Activated T-helper 1 cell treated with anti-CD3 and anti-CD28 coated beads, Interleukin-12 subunit alpha, Interleukin-12 subunit beta, Interleukin-2, Interleukin-4 antibody, amounts not matched to agents 30 ng/mL and 10 ng/mL and 1 ng/mL, durations not matched to agents 14 hours and 24 hours and 36 hours (primary cell): ENCODE data around the gene ZNF154. TPM values are rescaled to one million over a fixed set of nuclear protein-coding genes. Genes with fewer than 3 reads are reported as not detected.

Source experiments
- DNase-seq: peaks from one replicate; pipeline ENCODE4 v3.0.0; 2021; ENCODE audit warnings: low spot score
- H3K27ac Mint-ChIP-seq: one replicate; pipeline ENCODE4 v1.8.0; 2021; ENCODE audit warnings: mild to moderate bottlenecking, mixed read lengths
- H3K27me3 Mint-ChIP-seq: one replicate; pipeline ENCODE4 v1.8.0; 2022; ENCODE audit warnings: mild to moderate bottlenecking, moderate library complexity, mixed read lengths; ENCODE audit not compliant: insufficient read depth
- H3K36me3 Mint-ChIP-seq: one replicate; pipeline ENCODE4 v1.8.0; 2021; ENCODE audit warnings: low read depth, mixed read lengths
- H3K4me1 Mint-ChIP-seq: one replicate; pipeline ENCODE4 v1.8.0; 2021; ENCODE audit warnings: low read depth, mixed read lengths
- H3K4me3 Mint-ChIP-seq: one replicate; pipeline ENCODE4 v1.8.0; 2021; ENCODE audit warnings: mild to moderate bottlenecking, moderate library complexity, mixed read lengths
- H3K9me3 Mint-ChIP-seq: one replicate; pipeline ENCODE4 v1.8.0; 2021; ENCODE audit warnings: mixed read lengths
- intact Hi-C: fragments of 100-400 bp; cut with micrococcal nuclease; formaldehyde crosslinking; loops from one replicate; pipeline ENCODE4 v1.15.1; 2024
- total RNA-seq: library from RNA; stranded (reverse); gene quantifications from 2 replicates; pipeline ENCODE4 v1.2.3, GENCODE V29; 2022

ZNF154 gene
- total RNA-seq, 1 donor from 2014 or later, result 4.7 TPM

DNA sequence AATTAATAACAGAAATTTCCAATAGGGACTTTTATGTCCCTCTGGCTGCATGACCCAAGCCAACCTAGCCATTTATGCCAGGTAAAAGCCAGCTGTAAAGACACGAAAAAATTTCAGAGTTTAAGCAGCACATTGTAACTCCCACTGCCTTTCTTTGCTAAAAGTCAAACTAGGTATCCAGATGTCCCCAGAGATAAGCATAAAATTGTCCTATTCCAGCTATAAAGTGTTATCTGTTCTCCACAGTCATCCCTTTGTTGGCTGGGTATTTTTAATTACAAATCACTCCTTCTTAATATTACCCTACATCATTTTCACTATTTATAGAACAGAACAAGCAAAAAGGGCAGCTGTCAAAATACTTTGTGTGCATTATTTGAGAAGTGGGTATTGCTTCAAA lies 3.2 kb upstream of the ZNF154 start:
- H3K9me3 Mint-ChIP-seq, result peaks cover 70% of the 10 kb centered on the region
- no peak overlapping the region for H3K27ac Mint-ChIP-seq
- peaks cover 13% of the 10 kb centered on the region for H3K36me3 Mint-ChIP-seq
- no peak for DNase-seq
- H3K27me3 Mint-ChIP-seq, result no peaks in the 10 kb centered on the region
- no peak overlapping the region for H3K4me3 Mint-ChIP-seq
- intact Hi-C loops, result no loop called here
- peaks cover 8% of the 10 kb centered on the region for H3K4me1 Mint-ChIP-seq

DNA sequence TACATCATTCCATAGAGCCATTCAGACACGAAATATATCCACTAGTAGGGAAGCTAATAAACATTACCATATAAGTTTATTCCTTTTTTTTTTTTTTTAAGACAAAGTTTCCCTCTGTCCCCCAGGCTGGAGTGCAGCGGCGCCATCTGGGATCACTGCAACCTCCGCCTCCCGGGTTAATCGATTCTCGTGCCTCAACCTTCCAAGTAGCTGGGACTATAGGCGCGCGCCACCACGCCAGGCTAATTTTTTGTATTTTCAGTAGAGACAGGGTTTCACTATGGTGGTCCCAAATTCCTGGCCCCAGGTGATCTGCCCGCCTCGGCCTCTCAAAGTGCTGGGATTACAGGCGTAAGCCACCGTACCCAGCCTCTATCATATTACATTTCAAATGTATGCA lies 612 bp upstream of the ZNF154 start:
- H3K4me1 Mint-ChIP-seq, result peaks cover 9% of the 10 kb centered on the region

DNA sequence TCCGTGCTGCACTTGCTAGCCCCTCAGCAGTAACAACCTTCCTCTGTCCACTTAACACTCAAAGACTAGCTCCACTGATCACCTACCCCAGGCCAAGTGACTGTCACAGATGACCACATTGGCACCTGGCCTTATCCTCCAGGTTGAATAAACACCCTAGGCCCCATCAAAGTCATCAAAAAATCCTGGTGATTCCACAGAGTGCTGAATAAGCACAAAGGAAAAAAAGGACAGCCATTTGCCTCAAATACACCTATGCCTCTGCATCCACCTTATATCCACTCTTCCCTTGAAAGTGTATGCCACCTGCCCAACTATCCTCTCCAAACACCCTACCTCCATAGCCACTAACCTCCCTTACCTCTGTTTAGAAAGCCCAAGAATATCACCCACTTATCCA lies 2.7 kb downstream of the ZNF154 start:
- no peak overlapping the region for H3K27ac Mint-ChIP-seq
- intact Hi-C loops, result no loop called here

More for the DNA sequence above, 612 bp upstream of the ZNF154 start:
- Mint-ChIP-seq H3K27me3 (no peaks in the 10 kb centered on the region), H3K4me3 (peak overlapping the region; percentile 92), H3K36me3 (peaks cover 25% of the 10 kb centered on the region), H3K27ac (no peak overlapping the region), H3K9me3 (peaks cover 72% of the 10 kb centered on the region)
- no peak for DNase-seq
- intact Hi-C loops, result loop anchor here (1.0 to 2.0 kb wide), 2 partner anchors 18 to 29 kb away; partner anchors contain the start of genes ZNF551 and ZNF671

DNA sequence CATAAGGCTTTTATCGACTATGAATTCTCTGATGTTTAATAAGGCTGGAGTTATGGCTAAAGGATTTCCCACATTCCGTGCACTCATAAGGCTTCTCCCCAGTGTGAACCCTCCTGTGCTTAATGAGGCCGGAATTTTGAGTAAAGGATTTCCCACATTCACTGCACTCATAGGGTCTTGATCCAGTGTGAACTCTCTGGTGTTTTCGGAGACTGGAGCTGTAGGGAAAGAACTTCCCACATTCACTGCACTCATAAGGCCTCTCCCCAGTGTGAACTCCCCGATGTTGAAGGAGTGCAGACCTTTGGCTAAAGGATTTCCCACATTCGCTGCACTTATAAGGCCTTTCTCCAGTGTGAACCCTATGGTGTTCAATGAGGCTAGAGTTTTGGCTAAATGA lies 7.4 kb downstream of the ZNF154 start:
- intact Hi-C loops, result no loop called here
- Mint-ChIP-seq H3K27me3 (no peaks in the 10 kb centered on the region), H3K27ac (no peak overlapping the region), H3K36me3 (peaks cover 65% of the 10 kb centered on the region), H3K9me3 (peaks cover 81% of the 10 kb centered on the region), H3K4me1 (no peaks in the 10 kb centered on the region), H3K4me3 (no peak overlapping the region)
- DNase-seq, result no peak

More for the DNA sequence above, 2.7 kb downstream of the ZNF154 start:
- DNase-seq, result no peak
- Mint-ChIP-seq H3K4me1 (peaks cover 9% of the 10 kb centered on the region), H3K27me3 (no peaks in the 10 kb centered on the region), H3K36me3 (peaks cover 55% of the 10 kb centered on the region), H3K9me3 (peaks cover 78% of the 10 kb centered on the region), H3K4me3 (no peak overlapping the region)

DNA sequence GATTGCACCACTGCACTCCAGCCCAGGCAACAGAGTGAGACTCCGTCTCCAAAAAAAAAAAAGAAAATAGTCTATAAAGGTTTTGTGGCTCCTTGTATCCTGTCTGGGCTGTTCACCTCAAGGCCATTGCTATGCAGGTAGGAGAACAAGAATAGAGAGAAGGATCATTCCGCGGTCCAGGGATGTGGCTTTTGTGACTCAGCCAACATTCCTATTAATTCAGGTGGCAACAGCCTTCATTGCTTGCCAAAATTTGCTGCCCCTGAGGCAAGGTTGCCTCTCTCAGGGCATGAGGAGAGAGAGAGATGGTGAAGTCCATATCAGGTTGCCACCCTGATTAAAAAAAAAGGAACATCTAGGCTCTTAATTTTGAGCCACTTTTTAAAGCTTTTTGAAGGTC lies 19.3 kb downstream of the ZNF154 start:
- Mint-ChIP-seq H3K27me3 (no peaks in the 10 kb centered on the region), H3K9me3 (peaks cover 78% of the 10 kb centered on the region)

DNA sequence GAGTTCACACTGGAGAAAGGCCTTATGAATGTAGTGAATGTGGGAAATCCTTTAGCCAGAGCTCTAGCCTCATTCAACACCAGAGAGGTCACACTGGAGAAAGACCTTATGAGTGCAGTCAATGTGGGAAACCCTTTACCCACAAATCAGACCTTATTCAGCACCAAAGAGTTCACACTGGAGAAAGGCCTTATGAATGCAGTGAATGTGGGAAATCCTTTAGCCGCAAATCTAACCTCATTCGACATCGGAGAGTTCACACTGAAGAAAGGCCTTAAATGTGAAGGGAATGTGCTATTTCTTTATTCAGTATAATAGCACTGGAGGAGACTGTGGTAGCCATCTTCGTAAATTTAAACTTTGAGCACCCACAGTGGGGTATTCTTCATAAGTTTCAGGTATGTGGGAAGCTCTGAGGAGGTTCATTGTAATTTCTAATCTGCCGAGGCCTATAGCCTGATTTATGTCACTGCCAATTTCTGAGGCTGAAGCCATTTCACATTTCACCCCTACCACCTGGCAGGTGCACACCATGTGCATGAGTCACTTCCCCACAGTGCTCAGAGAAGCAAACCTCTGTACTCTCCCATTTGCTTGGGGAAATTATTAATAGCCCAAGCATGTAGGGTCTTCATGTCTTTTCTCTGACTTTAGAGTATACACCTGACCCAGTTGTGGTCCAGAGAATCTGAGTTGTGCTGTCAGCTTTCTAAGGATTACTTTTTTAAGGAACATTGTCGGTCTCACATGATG lies 20.8 kb downstream of the ZNF154 start:
- intact Hi-C loops, result no loop called here
- no peak for DNase-seq
- no peak overlapping the region for H3K4me3 Mint-ChIP-seq
- H3K9me3 Mint-ChIP-seq, result peaks cover 80% of the 10 kb centered on the region
- H3K27me3 Mint-ChIP-seq, result no peaks in the 10 kb centered on the region
- peaks cover 71% of the 10 kb centered on the region for H3K36me3 Mint-ChIP-seq
- H3K4me1 Mint-ChIP-seq, result peaks cover 6% of the 10 kb centered on the region
- H3K27ac Mint-ChIP-seq, result no peak overlapping the region

More for the DNA sequence above, 19.3 kb downstream of the ZNF154 start:
- no peak overlapping the region for H3K4me3 Mint-ChIP-seq
- H3K36me3 Mint-ChIP-seq, result peaks cover 67% of the 10 kb centered on the region
- intact Hi-C loops, result no loop called here
- no peak overlapping the region for H3K27ac Mint-ChIP-seq
- DNase-seq, result no peak
- no peaks in the 10 kb centered on the region for H3K4me1 Mint-ChIP-seq

DNA sequence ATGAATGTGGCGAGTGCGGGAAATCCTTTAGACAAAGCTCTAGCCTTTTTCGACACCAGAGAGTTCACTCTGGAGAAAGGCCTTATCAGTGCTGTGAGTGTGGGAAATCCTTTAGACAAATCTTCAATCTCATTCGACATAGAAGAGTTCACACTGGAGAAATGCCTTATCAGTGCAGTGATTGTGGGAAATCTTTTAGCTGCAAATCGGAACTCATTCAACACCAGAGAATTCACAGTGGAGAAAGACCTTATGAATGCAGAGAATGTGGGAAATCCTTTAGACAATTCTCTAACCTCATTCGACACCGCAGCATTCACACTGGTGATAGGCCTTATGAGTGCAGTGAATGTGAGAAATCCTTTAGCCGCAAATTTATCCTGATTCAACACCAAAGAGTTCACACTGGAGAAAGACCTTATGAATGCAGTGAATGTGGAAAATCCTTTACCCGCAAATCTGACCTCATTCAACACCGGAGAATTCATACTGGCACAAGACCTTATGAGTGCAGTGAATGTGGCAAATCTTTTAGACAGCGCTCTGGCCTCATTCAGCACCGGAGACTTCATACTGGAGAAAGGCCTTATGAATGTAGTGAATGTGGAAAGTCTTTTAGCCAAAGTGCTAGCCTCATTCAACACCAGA lies 21.5 kb downstream of the ZNF154 start:
- DNase-seq, result no peak
- no peak overlapping the region for H3K27ac Mint-ChIP-seq
- peaks cover 72% of the 10 kb centered on the region for H3K36me3 Mint-ChIP-seq
- no peaks in the 10 kb centered on the region for H3K27me3 Mint-ChIP-seq
- H3K4me1 Mint-ChIP-seq, result peaks cover 13% of the 10 kb centered on the region
- peaks cover 82% of the 10 kb centered on the region for H3K9me3 Mint-ChIP-seq
- intact Hi-C loops, result no loop called here
- H3K4me3 Mint-ChIP-seq, result no peak overlapping the region

DNA sequence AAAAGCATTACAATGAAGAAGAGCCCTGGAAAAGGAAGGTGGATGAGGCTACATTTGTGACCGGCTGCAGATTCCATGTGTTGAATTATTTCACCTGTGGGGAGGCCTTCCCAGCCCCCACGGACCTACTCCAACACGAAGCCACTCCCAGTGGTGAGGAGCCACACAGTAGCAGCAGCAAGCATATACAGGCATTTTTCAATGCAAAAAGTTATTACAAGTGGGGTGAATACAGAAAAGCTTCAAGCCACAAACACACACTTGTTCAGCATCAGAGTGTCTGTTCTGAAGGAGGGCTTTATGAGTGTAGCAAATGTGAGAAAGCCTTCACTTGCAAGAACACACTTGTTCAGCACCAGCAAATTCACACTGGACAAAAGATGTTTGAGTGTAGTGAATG lies 22.3 kb downstream of the ZNF154 start:
- no peaks in the 10 kb centered on the region for H3K27me3 Mint-ChIP-seq
- peaks cover 18% of the 10 kb centered on the region for H3K4me1 Mint-ChIP-seq
- H3K36me3 Mint-ChIP-seq, result peaks cover 78% of the 10 kb centered on the region
- no peak for DNase-seq
- no peak overlapping the region for H3K4me3 Mint-ChIP-seq
- intact Hi-C loops, result no loop called here
- H3K9me3 Mint-ChIP-seq, result peaks cover 87% of the 10 kb centered on the region
- no peak overlapping the region for H3K27ac Mint-ChIP-seq

DNA sequence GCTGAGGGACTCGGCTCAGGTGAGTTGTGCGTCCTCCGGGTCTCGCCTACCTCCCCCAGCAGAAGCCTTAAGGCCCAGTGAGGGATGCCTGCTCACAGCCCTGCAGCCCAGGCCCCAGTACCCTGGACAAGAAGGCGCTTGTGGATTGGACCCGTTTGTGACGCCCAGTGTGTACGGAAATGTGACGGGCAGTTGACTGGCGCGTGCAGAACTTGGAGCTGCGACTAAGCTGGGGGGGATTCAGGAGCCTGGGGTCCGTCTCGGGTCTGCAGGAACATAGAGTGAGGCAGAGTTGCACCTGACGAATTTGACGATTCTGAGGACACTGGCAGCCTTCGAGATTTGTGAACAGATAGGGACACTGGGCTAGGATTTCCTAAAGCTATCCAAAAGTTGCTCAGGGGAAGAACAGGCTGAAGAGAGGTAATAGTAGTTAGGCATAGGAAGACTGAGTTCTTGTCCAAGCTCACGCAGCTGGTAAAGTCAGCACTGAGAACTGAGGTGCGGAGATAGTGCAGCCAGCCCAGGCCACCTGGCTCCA lies 26.7 kb downstream of the ZNF154 start:
- peaks cover 70% of the 10 kb centered on the region for H3K9me3 Mint-ChIP-seq
- peak overlapping the region; percentile 92 for H3K27ac Mint-ChIP-seq
- peak overlapping the region; percentile 96 for H3K4me3 Mint-ChIP-seq
- H3K36me3 Mint-ChIP-seq, result peaks cover 58% of the 10 kb centered on the region
- no peak for DNase-seq
- H3K27me3 Mint-ChIP-seq, result no peaks in the 10 kb centered on the region
- peaks cover 22% of the 10 kb centered on the region for H3K4me1 Mint-ChIP-seq
- intact Hi-C loops, result loop anchor here (1.0 to 5.0 kb wide), 3 partner anchors 45 to 205 kb away; partner anchors contain the start of genes ZNF552, ZNF671 and ZNF772

DNA sequence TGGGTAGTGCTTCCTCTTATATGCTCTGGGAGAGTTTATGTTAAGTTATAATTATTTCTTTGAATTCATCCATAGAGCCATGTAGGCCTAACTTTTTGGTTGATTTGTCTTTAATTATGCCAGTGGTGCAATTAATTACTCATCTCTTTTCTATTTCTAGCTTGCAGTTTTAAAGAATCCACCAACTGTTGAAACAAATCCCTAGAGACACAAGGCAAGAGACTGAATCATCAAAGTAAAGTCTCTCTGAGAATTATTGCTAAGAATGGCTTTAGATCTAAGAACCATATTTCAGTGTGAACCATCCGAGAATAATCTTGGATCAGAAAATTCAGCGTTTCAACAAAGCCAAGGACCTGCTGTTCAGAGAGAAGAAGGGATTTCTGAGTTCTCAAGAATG lies 33.1 kb downstream of the ZNF154 start:
- no peak for DNase-seq
- Mint-ChIP-seq H3K27me3 (no peaks in the 10 kb centered on the region), H3K4me1 (no peaks in the 10 kb centered on the region), H3K4me3 (no peak overlapping the region), H3K36me3 (no peaks in the 10 kb centered on the region), H3K27ac (no peak overlapping the region), H3K9me3 (peaks cover 30% of the 10 kb centered on the region)
- intact Hi-C loops, result no loop called here

DNA sequence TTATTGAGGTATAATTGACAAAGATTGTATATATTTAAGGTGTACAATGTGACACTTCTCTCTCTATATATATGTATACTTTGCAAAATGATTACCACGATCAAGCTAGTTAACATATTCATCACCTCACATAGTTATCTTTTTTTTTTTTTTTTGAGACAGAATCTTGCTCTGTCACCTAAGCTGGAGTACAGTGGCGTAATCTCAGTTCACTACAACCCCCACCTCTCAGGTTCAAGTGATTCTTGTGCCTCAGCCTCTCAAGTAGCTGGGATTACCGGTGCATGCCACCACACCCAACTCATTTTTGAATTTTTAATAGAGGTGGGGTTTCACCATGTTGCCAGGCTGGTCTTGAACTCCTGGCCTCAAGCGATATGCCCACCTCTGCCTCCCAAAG lies 36.5 kb downstream of the ZNF154 start:
- Mint-ChIP-seq H3K27me3 (no peaks in the 10 kb centered on the region), H3K4me3 (no peak overlapping the region), H3K4me1 (no peaks in the 10 kb centered on the region), H3K9me3 (peaks cover 23% of the 10 kb centered on the region), H3K36me3 (no peaks in the 10 kb centered on the region), H3K27ac (no peak overlapping the region)
- intact Hi-C loops, result no loop called here
- DNase-seq, result no peak

DNA sequence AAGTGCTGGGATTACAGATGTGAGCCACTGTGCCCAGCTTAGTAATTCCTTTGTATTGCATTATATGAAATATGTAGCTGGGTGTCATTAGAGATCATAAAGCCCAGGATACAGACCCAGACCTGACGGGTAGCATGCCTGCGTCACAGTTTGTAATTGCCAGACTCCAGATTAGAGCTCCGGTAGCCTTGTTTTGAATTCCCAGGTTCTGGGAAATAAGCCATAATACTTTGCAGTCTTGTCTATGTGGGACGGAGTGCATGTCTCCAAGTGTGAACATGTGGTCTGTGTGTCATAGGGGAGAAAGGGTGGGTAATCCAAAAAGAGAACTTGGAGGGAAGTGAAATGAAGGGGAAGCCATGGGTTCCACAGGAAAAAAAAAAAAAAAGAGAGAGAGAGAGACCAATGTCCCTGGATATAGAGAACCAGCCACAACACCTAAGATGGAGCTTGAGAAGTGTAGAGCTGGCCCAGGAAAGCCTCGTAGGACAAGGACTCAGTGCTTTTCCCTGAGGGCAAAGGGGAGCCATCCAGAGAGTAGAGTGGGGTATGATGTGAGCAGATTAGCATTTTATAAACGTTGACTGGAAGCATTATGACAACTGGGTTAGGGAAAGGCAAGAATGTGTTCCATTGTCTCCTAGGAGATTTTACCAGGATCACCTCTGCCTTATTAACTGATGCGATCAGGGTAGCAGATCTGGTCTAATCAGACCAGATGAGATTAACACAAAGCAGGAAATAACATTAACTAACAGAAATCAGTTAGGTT lies 37.7 kb downstream of the ZNF154 start:
- H3K9me3 Mint-ChIP-seq, result peaks cover 17% of the 10 kb centered on the region
- no peak overlapping the region for H3K27ac Mint-ChIP-seq
- intact Hi-C loops, result no loop called here
- no peaks in the 10 kb centered on the region for H3K36me3 Mint-ChIP-seq
- H3K27me3 Mint-ChIP-seq, result no peaks in the 10 kb centered on the region
- H3K4me3 Mint-ChIP-seq, result no peak overlapping the region
- H3K4me1 Mint-ChIP-seq, result no peaks in the 10 kb centered on the region
- no peak for DNase-seq
